ENCODE results near the gene MYO16. TPM values are rescaled to one million over a fixed set of nuclear protein-coding genes. Genes with fewer than 3 reads are reported as not detected.
"Not testable (repeated sequence)": the region's sequence is repeated elsewhere in the genome, so short reads cannot be mapped to it uniquely, and the experiment has no call there.

MYO16 gene
- total RNA-seq, 1 experiment from 2014 or later = not detected

DNA sequence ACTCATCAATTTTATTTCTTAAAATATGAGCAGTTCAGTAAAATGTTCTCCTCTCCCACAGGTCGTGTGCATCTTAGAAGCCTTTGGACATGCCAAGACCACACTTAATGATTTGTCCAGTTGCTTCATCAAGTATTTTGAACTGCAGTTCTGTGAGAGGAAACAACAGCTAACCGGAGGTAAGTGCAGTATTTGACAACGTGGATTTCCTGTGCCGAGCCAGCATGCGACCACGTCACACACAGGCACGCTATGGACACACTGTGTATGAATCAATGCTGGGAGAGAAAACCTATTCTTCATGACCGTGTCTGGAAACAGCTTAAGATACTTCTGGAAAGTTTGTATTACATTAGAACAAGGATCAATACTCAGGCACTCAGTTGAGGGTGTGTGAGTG is 268.5 kb downstream of the MYO16 start:
- Histone ChIP-seq H3K4me1 (no peaks in the 10 kb centered on the region), H3K4me3 (no peak overlapping the region), H3K27ac (no peak overlapping the region), H3K9me3 (replicated peaks) (no peaks in the 10 kb centered on the region), H3K36me3 (no peaks in the 10 kb centered on the region), H3K27me3 (no peaks in the 10 kb centered on the region)
- no peak for DNase-seq

DNA sequence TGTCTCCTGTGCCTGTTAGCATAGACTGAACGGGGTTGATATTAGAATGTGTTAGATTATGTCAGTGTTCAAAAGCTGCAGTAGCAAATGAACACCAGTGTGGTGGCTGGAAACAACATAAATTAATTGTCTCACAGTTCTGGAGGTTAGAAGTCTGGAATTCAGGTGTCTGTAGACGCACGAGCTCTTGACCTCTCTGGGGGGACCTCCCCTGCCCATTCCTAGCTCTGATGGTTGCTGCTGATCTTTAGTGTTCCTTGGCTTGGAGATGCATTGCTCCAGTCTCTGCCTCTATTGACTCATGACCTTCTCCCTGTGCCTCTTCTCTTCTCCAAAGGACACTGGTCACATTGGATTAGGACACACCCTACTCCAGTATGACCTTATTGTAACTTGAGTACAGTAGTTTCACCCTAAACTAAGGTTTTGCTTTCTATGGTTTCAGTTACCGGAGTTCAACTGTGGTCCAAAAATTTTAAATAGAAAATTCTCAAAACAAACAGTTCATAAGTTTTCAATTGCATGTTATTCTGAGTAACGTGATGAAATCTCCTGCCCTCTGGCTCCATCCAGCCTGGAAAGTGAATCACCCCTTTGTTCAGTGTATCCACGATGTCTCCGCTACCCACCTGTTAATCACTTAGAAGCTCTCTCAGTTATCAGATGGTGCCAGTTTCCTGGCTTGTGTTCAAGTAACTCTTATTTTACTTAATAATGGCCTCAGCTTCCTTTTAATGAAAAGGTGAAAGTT is 273.2 kb downstream of the MYO16 start:
- H3K27me3 ChIP-seq = no peaks in the 10 kb centered on the region
- DNase-seq = peak in 1 of 2 experiments; percentile 15
- no peaks in the 10 kb centered on the region for H3K4me1 ChIP-seq
- H3K27ac ChIP-seq = no peak overlapping the region
- no peak overlapping the region for H3K4me3 ChIP-seq
- no peaks in the 10 kb centered on the region for H3K36me3 ChIP-seq
- H3K9me3 ChIP-seq (replicated peaks) = no peaks in the 10 kb centered on the region

DNA sequence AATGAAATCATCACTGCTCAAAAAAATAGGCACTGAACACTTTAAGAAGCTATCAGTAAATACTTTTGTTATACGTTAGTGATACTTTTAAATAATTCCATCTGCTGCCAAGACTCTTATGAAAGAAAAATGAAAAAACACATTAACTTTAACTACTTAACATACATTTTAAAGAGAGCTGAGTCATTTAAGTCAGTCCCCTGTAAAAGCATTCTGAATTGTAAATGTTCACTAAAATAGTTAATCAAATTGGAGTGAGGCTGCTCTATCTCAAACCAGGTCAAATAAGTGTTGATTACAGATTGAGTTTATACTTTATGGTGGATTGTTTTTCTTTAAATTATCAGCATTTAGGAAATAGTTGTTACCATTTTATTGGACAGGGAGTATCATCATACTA is 274.2 kb downstream of the MYO16 start:
- no peaks in the 10 kb centered on the region for H3K27me3 ChIP-seq
- no peaks in the 10 kb centered on the region for H3K9me3 ChIP-seq (replicated peaks)
- no peak overlapping the region for H3K4me3 ChIP-seq
- no peak for DNase-seq
- H3K27ac ChIP-seq = no peak overlapping the region
- no peaks in the 10 kb centered on the region for H3K36me3 ChIP-seq
- no peaks in the 10 kb centered on the region for H3K4me1 ChIP-seq

DNA sequence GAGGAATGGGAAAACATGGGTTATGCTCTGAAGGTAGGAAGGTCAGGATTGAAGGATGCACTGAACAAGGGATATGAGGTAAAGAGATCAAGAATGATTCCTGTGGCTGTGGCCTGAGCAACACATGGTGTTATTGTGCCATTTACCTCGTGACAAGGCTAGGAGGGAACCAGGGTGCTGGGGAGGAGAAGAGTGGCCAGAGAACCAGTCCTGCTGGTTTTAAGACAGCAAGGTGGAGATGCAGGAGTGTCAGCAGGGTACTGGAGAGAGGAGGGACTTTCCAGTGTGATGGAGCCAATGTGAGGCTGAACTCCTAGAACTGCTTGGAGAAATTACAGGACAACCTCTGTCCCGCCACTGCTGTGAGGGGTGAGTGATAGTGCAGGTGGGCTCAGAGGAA is 282.4 kb downstream of the MYO16 start:
- DNase-seq = no peak
- Histone ChIP-seq H3K4me3 (no peak overlapping the region), H3K9me3 (replicated peaks) (no peaks in the 10 kb centered on the region), H3K4me1 (peaks cover 6% of the 10 kb centered on the region), H3K36me3 (no peaks in the 10 kb centered on the region), H3K27me3 (no peaks in the 10 kb centered on the region), H3K27ac (no peak overlapping the region)

DNA sequence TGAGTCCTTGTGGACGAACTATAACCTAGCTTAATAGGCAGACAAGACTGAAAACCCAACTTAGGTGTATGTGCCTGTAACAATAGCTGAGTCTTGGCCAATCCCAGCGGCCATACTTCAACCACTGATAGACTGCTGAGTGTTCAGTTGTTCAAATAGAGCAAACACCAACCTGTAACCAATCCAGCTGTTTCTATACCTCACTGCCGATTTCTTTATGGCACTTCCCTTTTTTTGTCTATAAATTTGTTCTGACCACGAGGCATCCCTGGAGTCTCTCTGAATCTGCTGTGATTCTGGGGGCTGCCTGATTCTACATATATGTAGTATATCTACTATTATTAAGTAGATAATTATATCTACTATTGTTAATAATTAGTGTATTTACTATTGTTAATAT is 284.3 kb downstream of the MYO16 start:
- H3K27me3 ChIP-seq; H3K4me1 ChIP-seq; H3K27ac ChIP-seq; DNase-seq; H3K36me3 ChIP-seq; H3K9me3 ChIP-seq (replicated peaks); H3K4me3 ChIP-seq: not testable (repeated sequence)

DNA sequence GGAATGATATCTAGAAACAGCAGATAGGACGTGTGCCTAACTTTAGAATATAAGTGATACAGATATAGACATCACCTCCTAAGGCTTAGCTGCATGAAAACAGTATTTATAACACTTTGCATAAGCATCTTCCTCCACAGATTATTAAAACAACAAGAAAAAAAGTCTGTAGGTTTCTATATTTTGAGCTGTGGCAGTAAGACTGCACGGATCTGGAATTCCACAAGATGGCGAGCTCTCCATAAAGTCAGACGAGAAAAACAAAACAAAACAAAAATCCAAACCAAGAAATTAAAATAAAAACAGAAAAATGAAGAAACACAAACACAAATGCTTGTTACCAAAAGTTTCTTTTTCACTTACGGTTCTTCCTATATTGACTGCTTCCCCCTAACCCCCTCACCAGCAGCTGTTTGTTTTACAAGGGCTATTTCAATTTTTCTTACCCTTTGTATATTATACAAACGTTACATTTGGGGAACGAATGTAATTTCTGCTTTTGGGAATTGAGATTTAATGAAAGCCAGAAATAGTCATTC is 285.8 kb downstream of the MYO16 start:
- DNase-seq = peak in 1 of 2 experiments; percentile 9
- no peaks in the 10 kb centered on the region for H3K27me3 ChIP-seq
- H3K36me3 ChIP-seq = no peaks in the 10 kb centered on the region
- no peaks in the 10 kb centered on the region for H3K9me3 ChIP-seq (replicated peaks)
- H3K27ac ChIP-seq = no peak overlapping the region
- H3K4me3 ChIP-seq = peak overlapping the region; percentile 20
- peaks cover 6% of the 10 kb centered on the region for H3K4me1 ChIP-seq

DNA sequence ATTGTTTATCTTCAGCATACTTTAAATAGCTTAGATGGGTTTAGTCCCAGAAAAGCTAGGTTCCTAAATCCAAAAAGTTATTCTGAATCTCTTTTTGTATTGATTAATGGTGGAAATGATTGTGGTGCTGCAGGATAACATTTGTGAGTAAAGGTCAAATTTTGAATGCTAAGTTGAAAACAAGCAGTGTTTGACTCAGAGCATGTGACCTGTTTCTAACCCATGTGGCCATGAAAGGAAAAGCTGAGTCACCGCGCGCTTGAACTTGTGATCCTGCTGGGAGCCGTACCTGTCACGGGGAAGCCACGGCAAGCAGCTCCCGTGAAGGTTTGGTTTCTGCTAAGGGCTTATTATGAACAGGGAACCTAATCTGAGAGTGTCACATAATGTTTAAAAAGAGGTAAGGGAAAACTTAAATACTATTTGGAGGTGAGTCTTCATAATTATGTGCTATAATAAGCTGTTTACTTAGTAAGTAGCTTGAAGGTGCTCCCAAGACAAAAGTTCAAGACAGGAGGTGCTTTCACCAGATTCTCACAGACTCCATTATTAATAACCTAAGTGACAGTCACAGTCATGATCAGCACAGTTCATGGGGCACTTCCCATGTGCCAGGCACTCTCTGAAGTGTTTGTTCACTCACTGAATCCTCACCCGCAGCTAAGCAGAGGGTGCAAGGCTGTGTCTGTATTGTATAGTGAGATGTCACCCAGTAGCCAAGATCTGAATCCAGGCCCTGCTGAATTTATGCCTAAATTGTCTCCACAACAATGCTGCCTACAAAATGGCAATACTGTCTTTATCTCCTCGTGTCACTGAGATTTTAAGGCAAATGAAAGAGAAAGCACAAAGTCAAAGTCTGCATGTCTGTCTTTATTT is 286.5 kb downstream of the MYO16 start:
- H3K4me3 ChIP-seq = peak overlapping the region; percentile 20
- peaks cover 6% of the 10 kb centered on the region for H3K4me1 ChIP-seq
- no peak overlapping the region for H3K27ac ChIP-seq
- H3K9me3 ChIP-seq (replicated peaks) = no peaks in the 10 kb centered on the region
- DNase-seq = peak; percentile 11 to 31
- no peaks in the 10 kb centered on the region for H3K27me3 ChIP-seq
- H3K36me3 ChIP-seq = no peaks in the 10 kb centered on the region

DNA sequence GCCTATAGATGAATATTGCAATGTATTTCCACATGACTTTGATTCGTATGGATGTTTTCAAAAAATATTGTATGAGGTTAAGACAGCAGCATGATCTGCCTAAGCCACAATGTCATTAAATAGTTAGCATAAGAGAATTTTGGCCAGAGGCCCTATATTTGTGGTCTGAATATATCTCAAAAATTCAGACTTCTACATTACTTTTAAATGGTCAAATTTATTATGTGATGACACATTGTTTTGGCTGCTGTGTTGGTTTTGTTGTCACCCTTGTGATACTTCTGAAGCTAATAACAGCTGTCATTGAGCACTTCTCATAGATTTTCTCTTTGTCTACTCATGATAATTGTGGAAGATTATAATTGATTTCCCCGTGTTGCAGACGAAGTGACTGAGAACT is 288.2 kb downstream of the MYO16 start:
- Histone ChIP-seq H3K27ac (no peak overlapping the region), H3K36me3 (no peaks in the 10 kb centered on the region), H3K27me3 (no peaks in the 10 kb centered on the region), H3K9me3 (replicated peaks) (no peaks in the 10 kb centered on the region), H3K4me1 (peaks cover 6% of the 10 kb centered on the region), H3K4me3 (no peak overlapping the region)
- DNase-seq = no peak

DNA sequence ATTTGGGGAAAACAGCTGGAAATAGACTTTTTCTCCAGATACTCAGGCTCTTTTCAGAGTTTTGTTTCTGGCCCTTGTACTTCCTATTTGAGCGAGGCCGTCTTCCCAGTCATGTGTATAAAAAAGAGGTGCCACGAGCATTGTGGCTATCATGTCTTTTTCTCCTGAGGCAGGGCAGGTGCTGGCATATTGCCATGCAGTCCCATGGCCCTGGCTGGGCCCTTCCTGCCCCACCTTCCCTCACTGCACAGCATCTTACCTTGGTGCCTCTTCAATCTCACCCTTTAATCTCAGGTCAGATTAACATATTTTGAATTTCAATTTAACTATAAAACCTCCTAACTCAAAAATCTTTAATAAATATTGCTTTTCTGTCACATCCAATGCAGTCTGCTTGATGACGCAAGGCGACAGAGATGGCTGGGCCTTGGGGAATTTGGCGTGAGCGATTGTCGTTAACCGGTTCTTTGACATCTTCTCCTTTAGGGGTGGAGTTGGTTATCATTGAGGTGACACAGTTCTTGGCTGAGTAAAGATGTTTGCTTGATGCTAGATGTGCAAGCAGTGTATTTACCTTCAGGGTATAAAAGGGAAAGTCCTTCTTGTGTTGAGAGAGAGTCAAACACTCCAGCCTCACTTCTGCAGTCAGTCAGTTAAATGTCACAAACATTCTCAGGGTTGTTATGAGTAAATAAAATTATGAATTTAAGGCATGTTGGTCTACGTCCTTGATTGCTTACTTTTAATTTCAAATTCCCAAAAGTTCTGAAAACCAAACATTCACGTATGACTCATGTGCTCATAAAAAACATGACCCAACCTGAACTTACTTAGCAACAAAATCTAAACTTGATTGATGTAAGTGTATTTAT is 289.9 kb downstream of the MYO16 start:
- H3K4me1 ChIP-seq = peaks cover 6% of the 10 kb centered on the region
- no peak for DNase-seq
- no peaks in the 10 kb centered on the region for H3K27me3 ChIP-seq
- no peaks in the 10 kb centered on the region for H3K36me3 ChIP-seq
- H3K27ac ChIP-seq = no peak overlapping the region
- H3K9me3 ChIP-seq (replicated peaks) = no peaks in the 10 kb centered on the region
- H3K4me3 ChIP-seq = no peak overlapping the region

DNA sequence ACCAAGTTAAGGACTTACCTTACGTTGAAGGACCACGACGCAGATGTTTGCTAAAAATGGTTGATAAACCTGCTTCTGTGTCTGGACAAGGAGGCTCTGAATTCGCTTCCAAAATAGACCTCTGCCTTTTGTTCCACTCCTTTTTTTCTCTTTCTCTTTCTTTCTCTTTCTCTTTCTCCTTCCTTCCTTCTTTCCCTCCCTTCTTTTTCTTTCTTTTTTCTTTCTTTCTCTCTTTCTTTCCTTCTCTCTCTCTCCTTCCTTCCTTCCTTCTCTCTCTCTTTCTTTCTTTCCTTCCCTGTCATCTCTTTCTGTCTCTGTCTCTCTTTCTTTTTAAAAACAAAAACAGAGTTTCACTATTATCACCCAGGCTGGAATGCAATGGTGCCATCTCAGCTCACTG is 290.7 kb downstream of the MYO16 start:
- no peaks in the 10 kb centered on the region for H3K9me3 ChIP-seq (replicated peaks)
- H3K27me3 ChIP-seq = no peaks in the 10 kb centered on the region

DNA sequence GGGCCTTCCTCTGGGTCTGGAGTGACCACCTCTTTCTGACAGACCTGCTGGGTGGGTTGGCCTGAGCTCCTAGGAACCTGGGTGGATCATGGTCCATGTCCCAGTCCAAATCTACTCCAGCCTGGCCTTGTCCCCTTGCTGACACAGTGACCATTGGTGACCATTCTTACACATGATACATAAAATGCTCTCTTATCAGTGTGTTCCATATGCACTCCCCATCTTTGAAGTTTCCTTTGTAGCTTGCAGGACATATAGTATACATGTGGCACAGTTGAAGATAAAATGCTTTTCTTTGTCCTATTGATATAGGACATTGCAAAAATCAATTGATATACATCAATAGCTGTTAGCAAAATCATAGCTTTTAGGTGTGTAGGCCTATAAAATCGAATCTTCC is 291.8 kb downstream of the MYO16 start:
- Histone ChIP-seq H3K4me1 (no peaks in the 10 kb centered on the region), H3K4me3 (no peak overlapping the region), H3K36me3 (no peaks in the 10 kb centered on the region), H3K27me3 (no peaks in the 10 kb centered on the region), H3K27ac (no peak overlapping the region), H3K9me3 (replicated peaks) (no peaks in the 10 kb centered on the region)
- DNase-seq = no peak

More for the DNA sequence above, 290.7 kb downstream of the MYO16 start:
- H3K4me1 ChIP-seq = peaks cover 6% of the 10 kb centered on the region
- no peak overlapping the region for H3K4me3 ChIP-seq
- no peaks in the 10 kb centered on the region for H3K36me3 ChIP-seq
- no peak for DNase-seq
- no peak overlapping the region for H3K27ac ChIP-seq

DNA sequence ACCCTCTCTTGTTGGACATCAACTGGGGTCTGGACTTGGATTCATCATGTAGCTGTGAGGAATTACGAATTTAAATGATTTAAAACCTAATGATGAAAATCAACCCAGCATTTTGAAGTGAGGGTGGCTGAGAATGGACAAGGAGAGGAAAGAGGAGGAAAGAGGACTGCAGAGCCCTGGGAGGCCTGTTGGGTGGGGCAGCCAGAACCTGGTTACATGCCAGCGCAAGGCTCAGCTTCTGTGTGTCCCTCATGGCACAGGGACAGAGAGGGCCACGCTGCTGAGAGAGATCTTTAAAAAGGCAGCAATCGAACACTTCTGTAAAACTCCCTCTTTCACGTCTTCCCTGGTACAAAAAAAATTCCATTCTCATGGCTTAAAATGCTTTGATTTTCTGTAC is 292.7 kb downstream of the MYO16 start:
- H3K27me3 ChIP-seq = no peaks in the 10 kb centered on the region
- no peak overlapping the region for H3K27ac ChIP-seq
- H3K4me3 ChIP-seq = no peak overlapping the region
- DNase-seq = no peak
- H3K9me3 ChIP-seq (replicated peaks) = no peaks in the 10 kb centered on the region
- no peaks in the 10 kb centered on the region for H3K4me1 ChIP-seq
- H3K36me3 ChIP-seq = no peaks in the 10 kb centered on the region

DNA sequence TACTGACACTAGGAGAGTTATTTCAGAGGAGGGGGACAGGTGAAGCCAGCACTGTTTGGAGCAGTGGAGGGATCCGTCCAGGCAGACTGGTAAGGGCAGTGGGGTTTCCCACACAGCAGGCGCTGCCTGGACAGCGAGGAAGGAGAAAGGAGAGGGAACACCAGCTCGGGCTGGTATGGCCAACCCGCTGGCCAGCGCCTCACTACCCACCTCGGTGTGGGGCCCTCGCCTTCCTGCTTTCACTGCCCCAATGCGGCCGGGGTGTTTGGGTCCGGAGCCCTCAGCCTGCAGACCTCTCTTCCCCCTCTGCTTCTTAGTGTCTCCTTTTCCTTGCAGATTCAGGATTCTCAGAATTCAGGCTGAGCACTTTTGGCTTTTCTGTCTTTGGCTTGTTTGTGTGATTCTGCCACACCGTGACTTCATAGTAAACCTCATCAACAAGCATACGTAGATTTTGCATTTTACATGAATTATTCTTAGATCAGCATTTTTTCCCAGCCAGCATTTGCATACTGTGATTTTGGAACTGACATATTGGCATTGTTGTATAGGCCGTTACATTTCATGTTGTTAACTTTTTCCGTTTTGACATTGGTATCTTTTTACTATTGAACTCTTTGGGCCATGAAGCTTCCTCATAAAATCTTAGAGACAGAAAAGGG is 294.1 kb downstream of the MYO16 start:
- no peaks in the 10 kb centered on the region for H3K36me3 ChIP-seq
- H3K9me3 ChIP-seq (replicated peaks) = no peaks in the 10 kb centered on the region
- no peak for DNase-seq
- no peak overlapping the region for H3K27ac ChIP-seq
- no peaks in the 10 kb centered on the region for H3K27me3 ChIP-seq
- no peak overlapping the region for H3K4me3 ChIP-seq
- H3K4me1 ChIP-seq = no peaks in the 10 kb centered on the region

DNA sequence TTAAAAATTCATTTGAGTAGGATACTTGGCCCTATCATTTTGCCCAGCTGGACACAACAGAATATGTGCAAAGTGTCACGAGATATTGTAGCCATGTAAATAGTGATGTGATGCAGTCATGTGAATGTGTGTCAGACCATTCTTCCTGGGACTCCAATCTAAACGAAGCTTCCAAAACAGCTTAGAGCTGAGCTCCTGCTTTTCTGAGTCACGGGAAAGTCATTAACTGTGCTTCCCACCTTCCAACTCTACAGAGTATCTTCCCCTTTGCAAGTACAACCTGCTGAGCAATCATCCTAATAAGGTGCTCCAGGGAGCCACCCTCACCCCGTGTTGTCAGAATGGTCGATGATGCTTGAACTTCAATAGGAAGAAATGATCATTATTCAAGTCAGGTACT is 294.7 kb downstream of the MYO16 start:
- Histone ChIP-seq H3K36me3 (no peaks in the 10 kb centered on the region), H3K27ac (no peak overlapping the region), H3K27me3 (no peaks in the 10 kb centered on the region), H3K4me1 (no peaks in the 10 kb centered on the region), H3K9me3 (replicated peaks) (no peaks in the 10 kb centered on the region), H3K4me3 (no peak overlapping the region)
- no peak for DNase-seq
